ENCODE data around the gene SH3BGR.
"Not testable (repeated sequence)": the region's sequence is repeated elsewhere in the genome, so short reads cannot be mapped to it uniquely, and the experiment has no call there.

Gene SH3BGR

DNA sequence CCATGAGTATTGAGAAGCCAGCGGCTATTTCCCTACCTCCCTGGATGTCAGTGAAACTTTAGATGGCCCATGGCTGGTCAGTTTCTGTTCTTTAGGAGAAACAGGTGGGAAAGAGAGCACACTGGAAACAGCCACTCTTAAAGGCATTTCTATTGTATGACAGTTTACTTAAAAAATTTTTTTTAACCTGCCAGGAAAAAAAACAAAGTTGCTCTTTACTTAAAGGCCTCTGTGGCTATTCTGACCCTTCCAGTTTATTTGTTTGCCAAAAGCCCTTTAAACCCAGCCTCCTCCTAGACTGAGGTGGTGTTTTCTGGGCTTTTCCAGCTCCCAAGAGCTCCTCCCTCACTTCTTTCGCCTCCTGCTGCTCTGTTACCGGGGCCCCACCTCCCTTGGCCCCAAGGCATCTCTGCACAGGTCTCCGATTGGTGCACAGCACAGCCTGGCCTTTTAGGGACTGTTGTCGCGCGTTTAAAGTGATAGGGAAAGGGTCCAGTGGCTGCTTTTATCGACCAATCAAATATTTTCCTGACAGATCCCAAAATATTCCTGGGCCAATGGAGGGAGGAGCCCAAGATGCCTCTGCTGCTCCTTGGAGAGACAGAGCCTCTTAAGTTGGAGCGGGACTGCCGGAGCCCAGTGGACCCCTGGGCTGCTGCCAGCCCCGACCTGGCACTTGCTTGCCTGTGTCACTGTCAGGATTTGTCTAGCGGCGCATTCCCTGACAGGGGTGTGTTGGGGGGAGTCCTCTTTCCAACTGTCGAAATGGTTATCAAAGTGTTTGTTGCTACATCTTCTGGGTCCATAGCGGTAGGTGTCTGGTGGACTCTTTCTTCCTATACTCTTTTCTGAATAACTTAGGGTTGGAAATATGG, at the start of gene SH3BGR:
Gene SH3BGR (plus strand): TSS at position 639 of the 875 bp plus-strand sequence. CDS start 127 bp downstream, at position 766.
- no peaks in the 10 kb centered on the region for H3K27me3 ChIP-seq (ENCODE audit: insufficient read depth, low read length)
- H3K4me1 ChIP-seq (ENCODE audit: insufficient read depth, low read length) = peaks cover 9% of the 10 kb centered on the region
- no peaks in the 10 kb centered on the region for H3K36me3 ChIP-seq (ENCODE audit: insufficient read depth, low read depth, low read length)
- peak within 1 kb of the TSS; percentile 30 for H3K27ac ChIP-seq (ENCODE audit: low read length)
- peak within 1 kb of the TSS; percentile 64 for H3K4me3 ChIP-seq (ENCODE audit: low read length)
- H3K9ac ChIP-seq (ENCODE audit: low read depth, low read length) = peak within 1 kb of the TSS; percentile 69; the same call in 1 of the 2 replicates
- H3K9me3 ChIP-seq (ENCODE audit: insufficient read depth, low read depth, low read length) = no peaks in the 10 kb centered on the region

DNA sequence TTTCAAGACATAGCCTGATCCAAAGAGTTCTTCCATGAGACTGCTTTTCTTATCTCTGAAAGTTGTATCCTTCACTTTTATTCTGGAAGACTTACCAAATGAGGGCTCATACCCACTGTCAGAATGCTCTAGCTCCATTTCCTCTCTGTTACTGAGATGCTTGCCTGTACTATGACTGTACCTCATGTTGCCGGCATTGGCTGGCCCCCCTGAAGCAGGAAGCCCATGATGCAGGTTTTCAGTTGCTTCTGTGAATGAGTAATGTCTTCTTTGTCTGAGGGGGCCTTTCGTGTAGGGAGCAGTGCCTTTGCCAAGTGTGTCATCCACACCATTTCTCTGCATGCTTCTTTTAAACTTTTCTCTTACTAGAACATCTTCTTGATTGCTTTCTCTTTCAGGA, 45.7 kb upstream of the SH3BGR start:
- H3K9ac ChIP-seq (ENCODE audit: low read depth, low read length) = no peak overlapping the region
- H3K4me3 ChIP-seq (ENCODE audit: low read length) = no peak overlapping the region
- H3K27ac ChIP-seq (ENCODE audit: low read length) = no peak overlapping the region
- no peaks in the 10 kb centered on the region for H3K27me3 ChIP-seq (ENCODE audit: insufficient read depth, low read length)
- peaks cover 4% of the 10 kb centered on the region; the same call in 1 of the 2 replicates for H3K9me3 ChIP-seq (ENCODE audit: insufficient read depth, low read depth, low read length)
- peaks cover 15% of the 10 kb centered on the region for H3K36me3 ChIP-seq (ENCODE audit: insufficient read depth, low read depth, low read length)
- H3K4me1 ChIP-seq (ENCODE audit: insufficient read depth, low read length) = no peaks in the 10 kb centered on the region

DNA sequence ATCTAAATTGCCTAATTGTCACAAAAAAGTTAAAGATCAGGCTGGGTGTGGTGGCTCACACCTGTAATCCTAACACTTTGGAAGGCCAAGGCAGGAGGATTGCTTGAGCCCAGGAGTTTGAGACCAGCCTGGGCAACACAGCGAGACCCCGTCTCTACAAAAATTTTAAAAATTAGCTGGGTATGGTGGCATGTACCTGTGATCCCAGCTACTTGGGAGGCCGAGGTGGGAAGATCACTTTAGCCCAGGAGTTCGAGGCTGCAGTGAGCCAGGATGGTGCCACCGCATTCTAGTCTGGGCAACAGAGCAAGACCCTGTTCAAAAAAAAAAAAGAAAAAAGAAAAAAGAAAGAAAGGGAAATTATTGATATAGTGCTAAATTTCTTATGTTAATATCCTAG, 32.6 kb upstream of the SH3BGR start:
- H3K9ac ChIP-seq (ENCODE audit: low read depth, low read length); H3K9me3 ChIP-seq (ENCODE audit: insufficient read depth, low read depth, low read length); H3K36me3 ChIP-seq (ENCODE audit: insufficient read depth, low read depth, low read length); H3K4me3 ChIP-seq (ENCODE audit: low read length); H3K27me3 ChIP-seq (ENCODE audit: insufficient read depth, low read length); H3K27ac ChIP-seq (ENCODE audit: low read length); H3K4me1 ChIP-seq (ENCODE audit: insufficient read depth, low read length): not testable (repeated sequence)

DNA sequence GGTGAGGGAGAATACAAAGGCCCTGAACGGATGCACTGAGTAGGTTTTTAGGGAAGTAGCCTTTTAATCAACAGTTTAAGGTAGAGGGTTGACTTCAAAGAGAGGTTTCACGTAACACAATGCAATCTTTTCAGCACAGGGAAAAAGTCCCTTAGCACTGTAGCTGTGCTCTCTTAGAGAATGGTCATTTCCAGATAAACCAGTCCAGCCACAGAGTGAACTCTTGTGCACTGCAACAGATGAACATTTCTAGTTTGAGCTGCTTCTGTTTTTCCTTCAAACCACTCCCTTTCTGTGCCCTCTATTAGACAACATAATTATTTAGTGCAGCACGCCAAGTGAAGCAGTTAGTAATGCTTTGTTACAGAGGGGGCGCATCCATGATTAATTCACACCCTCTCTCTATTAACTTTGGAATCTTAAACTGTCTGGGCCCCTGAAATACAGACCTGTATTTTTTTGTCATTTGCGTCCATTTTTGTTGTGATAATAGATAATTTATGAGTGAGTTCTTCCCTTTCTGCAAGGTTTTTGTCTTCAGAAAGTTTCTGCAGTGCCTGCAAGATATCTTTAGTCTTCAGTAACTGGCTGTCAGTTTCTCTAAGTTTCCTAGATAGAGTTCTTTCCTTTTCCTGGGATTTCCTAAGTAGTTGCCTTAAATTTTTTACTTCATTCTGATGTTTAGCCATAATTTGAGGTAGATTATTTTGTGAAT, 29.1 kb upstream of the SH3BGR start:
- Histone ChIP-seq H3K9ac (ENCODE audit: low read depth, low read length) (no peak overlapping the region), H3K4me3 (ENCODE audit: low read length) (no peak overlapping the region), H3K27ac (ENCODE audit: low read length) (no peak overlapping the region), H3K9me3 (ENCODE audit: insufficient read depth, low read depth, low read length) (no peaks in the 10 kb centered on the region), H3K4me1 (ENCODE audit: insufficient read depth, low read length) (peaks cover 8% of the 10 kb centered on the region; the same call in 1 of the 2 replicates), H3K27me3 (ENCODE audit: insufficient read depth, low read length) (no peaks in the 10 kb centered on the region), H3K36me3 (ENCODE audit: insufficient read depth, low read depth, low read length) (no peaks in the 10 kb centered on the region)

DNA sequence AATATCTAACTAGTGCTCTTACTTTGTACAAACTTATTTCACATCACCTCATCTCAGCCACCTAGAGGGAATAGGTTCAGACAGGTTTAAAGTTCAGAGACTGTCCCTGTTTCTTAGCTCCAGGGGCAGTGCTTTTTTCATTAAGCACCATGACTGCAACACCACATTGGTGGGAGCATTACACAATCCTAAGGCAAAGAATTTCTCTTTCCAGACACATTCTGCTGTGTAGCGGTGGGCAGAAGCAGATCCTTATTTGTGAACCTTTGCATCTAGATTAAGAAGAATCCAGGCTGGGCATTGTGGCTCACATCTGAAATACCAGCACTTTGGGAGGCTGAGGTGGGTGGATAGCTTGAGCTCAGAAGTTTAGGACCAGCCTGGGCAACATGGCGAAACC, 22.3 kb upstream of the SH3BGR start:
- Histone ChIP-seq H3K4me1 (ENCODE audit: insufficient read depth, low read length) (peaks cover 14% of the 10 kb centered on the region; the same call in 1 of the 2 replicates), H3K27ac (ENCODE audit: low read length) (no peak overlapping the region), H3K27me3 (ENCODE audit: insufficient read depth, low read length) (no peaks in the 10 kb centered on the region), H3K9me3 (ENCODE audit: insufficient read depth, low read depth, low read length) (no peaks in the 10 kb centered on the region), H3K9ac (ENCODE audit: low read depth, low read length) (no peak overlapping the region), H3K4me3 (ENCODE audit: low read length) (no peak overlapping the region), H3K36me3 (ENCODE audit: insufficient read depth, low read depth, low read length) (no peaks in the 10 kb centered on the region)

DNA sequence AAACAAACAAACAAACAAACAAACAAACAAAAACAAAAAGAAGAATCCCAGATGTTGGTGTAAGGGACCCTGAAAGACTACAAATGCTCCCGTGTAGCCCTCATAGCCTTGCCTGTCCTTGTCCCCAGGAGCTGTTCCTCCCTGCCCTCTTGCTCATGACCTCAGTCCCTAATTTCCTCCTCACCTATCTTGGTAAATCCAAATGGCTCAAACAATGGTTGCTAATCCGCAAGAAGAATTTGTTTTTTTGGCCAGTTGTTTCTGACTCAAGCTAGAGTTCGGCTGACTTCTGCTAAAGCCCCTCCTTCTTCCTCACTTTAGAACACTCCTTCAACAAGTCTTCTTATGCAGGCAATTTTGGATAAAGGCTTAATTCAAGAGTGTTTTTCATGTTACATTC, 21.8 kb upstream of the SH3BGR start:
- no peak overlapping the region for H3K27ac ChIP-seq (ENCODE audit: low read length)
- no peaks in the 10 kb centered on the region for H3K9me3 ChIP-seq (ENCODE audit: insufficient read depth, low read depth, low read length)

DNA sequence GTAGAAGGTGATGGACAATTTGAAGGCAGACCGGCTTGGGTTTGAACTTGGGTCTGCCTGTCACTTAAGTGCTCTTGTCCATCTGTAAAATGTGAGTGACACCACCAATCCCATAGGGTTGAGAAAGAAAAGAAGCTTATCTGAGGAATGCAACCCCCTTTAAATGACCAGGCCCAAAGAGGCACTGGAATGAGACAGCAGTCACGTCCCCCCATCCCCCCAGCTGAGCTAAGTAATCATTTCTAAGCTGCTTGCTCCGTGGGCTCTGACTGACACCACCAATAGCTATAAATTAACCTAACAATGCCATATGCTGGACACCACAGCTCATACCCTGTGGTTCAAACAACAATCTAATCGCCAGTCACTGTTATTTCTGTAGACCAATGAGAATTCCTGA, 21.3 kb upstream of the SH3BGR start:
- Histone ChIP-seq H3K9me3 (ENCODE audit: insufficient read depth, low read depth, low read length) (no peaks in the 10 kb centered on the region), H3K27ac (ENCODE audit: low read length) (no peak overlapping the region), H3K9ac (ENCODE audit: low read depth, low read length) (no peak overlapping the region), H3K36me3 (ENCODE audit: insufficient read depth, low read depth, low read length) (no peaks in the 10 kb centered on the region), H3K27me3 (ENCODE audit: insufficient read depth, low read length) (no peaks in the 10 kb centered on the region), H3K4me1 (ENCODE audit: insufficient read depth, low read length) (peaks cover 14% of the 10 kb centered on the region; the same call in 1 of the 2 replicates), H3K4me3 (ENCODE audit: low read length) (no peak overlapping the region)

More for the DNA sequence above, 21.8 kb upstream of the SH3BGR start:
- Histone ChIP-seq H3K36me3 (ENCODE audit: insufficient read depth, low read depth, low read length) (no peaks in the 10 kb centered on the region), H3K27me3 (ENCODE audit: insufficient read depth, low read length) (no peaks in the 10 kb centered on the region), H3K9ac (ENCODE audit: low read depth, low read length) (no peak overlapping the region), H3K4me1 (ENCODE audit: insufficient read depth, low read length) (peaks cover 14% of the 10 kb centered on the region; the same call in 1 of the 2 replicates), H3K4me3 (ENCODE audit: low read length) (no peak overlapping the region)

DNA sequence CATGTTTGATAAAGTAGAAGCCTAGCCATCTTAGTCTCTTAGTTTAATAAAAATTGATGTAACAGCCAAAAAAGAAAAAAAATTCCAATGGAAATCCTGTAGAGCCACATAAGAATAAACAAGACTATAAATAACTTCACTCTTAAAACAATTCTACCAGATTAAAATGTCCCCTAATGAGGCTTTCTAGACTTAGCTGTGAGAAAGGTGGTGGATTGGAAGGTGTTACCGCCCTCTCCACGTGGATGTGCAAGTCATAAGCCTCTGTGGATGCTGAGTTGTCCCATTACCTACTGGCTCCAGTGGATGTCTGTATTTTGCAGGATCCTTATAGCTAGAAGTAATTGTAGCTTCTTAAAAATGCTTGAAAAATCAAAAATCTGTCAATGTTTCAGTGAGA, 20.8 kb upstream of the SH3BGR start:
- Histone ChIP-seq H3K9ac (ENCODE audit: low read depth, low read length) (no peak overlapping the region), H3K4me1 (ENCODE audit: insufficient read depth, low read length) (peaks cover 14% of the 10 kb centered on the region; the same call in 1 of the 2 replicates), H3K9me3 (ENCODE audit: insufficient read depth, low read depth, low read length) (no peaks in the 10 kb centered on the region), H3K27me3 (ENCODE audit: insufficient read depth, low read length) (no peaks in the 10 kb centered on the region), H3K4me3 (ENCODE audit: low read length) (no peak overlapping the region), H3K27ac (ENCODE audit: low read length) (no peak overlapping the region), H3K36me3 (ENCODE audit: insufficient read depth, low read depth, low read length) (no peaks in the 10 kb centered on the region)

DNA sequence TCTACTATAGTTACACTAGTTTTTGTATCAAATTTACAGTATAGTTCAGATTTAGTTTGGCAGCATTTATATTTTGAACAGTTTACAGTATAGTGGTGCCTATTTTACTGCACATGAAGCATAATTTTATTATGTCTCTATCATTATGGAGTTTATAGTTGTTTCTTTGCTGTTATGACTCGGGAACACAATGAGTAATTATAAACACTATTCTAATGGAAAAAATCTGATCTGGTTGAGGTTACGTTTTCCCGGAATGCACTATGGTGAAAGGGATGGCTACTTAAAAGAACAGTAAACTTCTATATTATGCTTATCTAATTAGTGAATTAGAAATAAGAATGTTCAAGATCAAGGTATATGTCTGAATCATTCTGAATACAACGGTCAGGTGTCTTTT, 16.8 kb upstream of the SH3BGR start:
- Histone ChIP-seq H3K27ac (ENCODE audit: low read length) (no peak overlapping the region), H3K27me3 (ENCODE audit: insufficient read depth, low read length) (no peaks in the 10 kb centered on the region), H3K4me1 (ENCODE audit: insufficient read depth, low read length) (peaks cover 12% of the 10 kb centered on the region; the same call in 1 of the 2 replicates), H3K4me3 (ENCODE audit: low read length) (no peak overlapping the region), H3K9me3 (ENCODE audit: insufficient read depth, low read depth, low read length) (no peaks in the 10 kb centered on the region), H3K36me3 (ENCODE audit: insufficient read depth, low read depth, low read length) (no peaks in the 10 kb centered on the region), H3K9ac (ENCODE audit: low read depth, low read length) (no peak overlapping the region)

DNA sequence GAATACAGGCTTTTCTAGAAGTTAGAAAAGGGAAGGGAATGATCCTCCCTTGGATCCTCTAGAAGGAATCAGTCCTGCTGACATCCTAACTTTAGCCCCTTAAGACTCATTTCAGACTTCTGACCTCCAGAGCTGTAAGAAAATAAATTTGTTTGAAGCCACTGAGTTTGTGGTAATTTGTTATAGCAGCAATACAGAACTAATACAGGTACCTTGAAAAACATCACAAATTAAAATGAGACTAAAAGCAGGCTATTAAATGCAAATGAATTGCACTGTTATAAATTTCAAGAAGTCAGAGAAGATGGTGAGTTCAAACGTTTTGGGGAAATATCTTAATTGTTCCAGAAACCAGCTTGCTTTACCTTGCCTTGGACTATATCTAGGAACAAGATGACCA, 12.5 kb upstream of the SH3BGR start:
- no peaks in the 10 kb centered on the region for H3K36me3 ChIP-seq (ENCODE audit: insufficient read depth, low read depth, low read length)
- H3K4me3 ChIP-seq (ENCODE audit: low read length) = no peak overlapping the region
- H3K4me1 ChIP-seq (ENCODE audit: insufficient read depth, low read length) = no peaks in the 10 kb centered on the region
- no peak overlapping the region for H3K27ac ChIP-seq (ENCODE audit: low read length)
- no peak overlapping the region for H3K9ac ChIP-seq (ENCODE audit: low read depth, low read length)
- H3K9me3 ChIP-seq (ENCODE audit: insufficient read depth, low read depth, low read length) = no peaks in the 10 kb centered on the region
- peaks cover under 1% of the 10 kb centered on the region; the same call in 1 of the 2 replicates for H3K27me3 ChIP-seq (ENCODE audit: insufficient read depth, low read length)

DNA sequence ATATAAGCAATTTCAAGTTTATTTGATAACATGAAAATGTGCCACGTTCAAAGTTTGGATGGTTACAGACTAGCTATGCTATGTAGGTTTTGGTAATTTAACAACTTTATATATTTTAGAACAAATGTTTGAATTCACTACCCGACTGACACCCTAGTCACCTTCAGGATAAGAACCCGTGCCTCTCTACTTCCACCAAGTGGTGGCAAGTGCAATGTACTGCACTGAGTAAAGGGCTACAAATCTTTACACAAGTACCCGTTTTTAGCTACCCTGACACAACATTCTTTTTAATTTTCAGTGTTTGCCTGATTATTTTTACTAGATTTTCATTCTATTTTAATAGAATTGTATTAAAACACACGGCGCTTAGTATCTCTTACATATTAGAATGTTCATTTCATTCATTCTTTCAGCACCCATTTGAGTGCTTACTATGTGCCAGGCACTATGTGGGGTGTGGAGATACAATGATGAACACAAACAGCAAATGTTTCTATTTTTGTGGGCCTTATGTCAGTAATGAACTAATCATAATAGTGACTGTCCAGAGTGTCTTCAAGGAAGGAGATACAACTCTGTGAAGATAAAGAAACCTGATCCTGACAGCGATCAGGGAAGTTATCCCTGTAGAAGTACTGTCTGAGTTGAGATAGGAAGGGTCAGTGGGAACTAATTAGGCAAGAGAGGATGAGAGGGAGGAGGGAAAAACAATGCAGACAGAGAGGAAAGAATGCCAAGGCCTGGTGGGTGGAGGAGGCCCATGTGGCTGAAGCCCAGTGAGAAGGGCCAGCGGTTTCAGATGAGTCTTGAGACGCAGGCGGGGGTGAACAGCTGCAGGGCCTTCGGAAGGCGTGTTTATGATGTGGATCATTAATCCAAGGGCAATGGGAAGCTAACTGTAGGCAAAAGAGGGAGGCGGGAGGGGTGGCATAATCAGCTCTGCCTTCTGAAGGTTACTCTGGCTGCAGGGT, 10.0 kb upstream of the SH3BGR start:
- Histone ChIP-seq H3K9me3 (ENCODE audit: insufficient read depth, low read depth, low read length) (no peaks in the 10 kb centered on the region), H3K4me1 (ENCODE audit: insufficient read depth, low read length) (peaks cover 8% of the 10 kb centered on the region), H3K27ac (ENCODE audit: low read length) (no peak overlapping the region), H3K36me3 (ENCODE audit: insufficient read depth, low read depth, low read length) (no peaks in the 10 kb centered on the region), H3K27me3 (ENCODE audit: insufficient read depth, low read length) (peaks cover 6% of the 10 kb centered on the region), H3K9ac (ENCODE audit: low read depth, low read length) (no peak overlapping the region), H3K4me3 (ENCODE audit: low read length) (no peak overlapping the region)

Data from iPS-20b (cell line).